Stomach (tissue), 4 donors: ENCODE results near the gene BECN2.

Experiments
- EP300 ChIP-seq: sonication (generic); formaldehyde crosslinking; IDR thresholded peaks from one replicate; pipeline ENCODE4 v1.6.1; 2017; ENCODE audit warnings: antibody characterized with exemption
- POLR2A ChIP-seq, 4 donors: fragments of 450-650 bp; IDR thresholded peaks; one replicate each; pipeline ENCODE4 v1.6.1; 2016; ENCODE audit warnings: antibody characterized with exemption in 4 of 4, control low read depth in 2 of 4, mild to moderate bottlenecking in 1 of 4, moderate library complexity in 1 of 4
- POLR2AphosphoS5 ChIP-seq, 3 donors: sonication (generic); formaldehyde crosslinking; IDR thresholded peaks; one replicate each; pipeline ENCODE4 v1.6.1; 2016; ENCODE audit warnings: antibody characterized with exemption in 3 of 3
- TF ChIP-seq, protein P1 (sequence below), 7 experiments: fragments of 450-650 bp in 4 of 7; fragments of 200-600 bp in 3 of 7; sonication (generic) in 3 of 7; IDR thresholded peaks; one replicate each; pipeline ENCODE4 v1.5.1; 2016 to 2019; ENCODE audit warnings: antibody characterized with exemption in 7 of 7, control low read depth in 2 of 7, mild to moderate bottlenecking in 1 of 7

DNA sequence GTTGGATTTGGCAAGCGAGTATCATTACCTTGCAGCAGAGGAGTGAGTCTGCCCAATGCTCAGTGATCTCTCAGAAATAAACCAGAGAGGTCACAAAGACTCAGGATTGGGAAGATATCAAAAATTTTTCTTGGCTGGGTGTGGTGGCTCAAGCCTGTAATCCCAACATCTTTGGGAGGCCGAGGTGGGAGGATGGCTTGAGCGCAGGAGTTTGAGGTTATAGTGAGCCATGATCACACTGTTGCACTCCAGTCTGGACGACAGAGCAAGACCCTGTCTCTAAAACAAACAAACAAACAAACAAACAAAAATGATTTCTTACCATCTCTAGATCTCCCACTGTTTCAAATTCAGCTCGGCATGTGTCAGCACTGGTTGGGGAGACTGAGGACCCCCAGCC, 13.3 kb upstream of the BECN2 start:
- TF ChIP-seq, protein P1, sequence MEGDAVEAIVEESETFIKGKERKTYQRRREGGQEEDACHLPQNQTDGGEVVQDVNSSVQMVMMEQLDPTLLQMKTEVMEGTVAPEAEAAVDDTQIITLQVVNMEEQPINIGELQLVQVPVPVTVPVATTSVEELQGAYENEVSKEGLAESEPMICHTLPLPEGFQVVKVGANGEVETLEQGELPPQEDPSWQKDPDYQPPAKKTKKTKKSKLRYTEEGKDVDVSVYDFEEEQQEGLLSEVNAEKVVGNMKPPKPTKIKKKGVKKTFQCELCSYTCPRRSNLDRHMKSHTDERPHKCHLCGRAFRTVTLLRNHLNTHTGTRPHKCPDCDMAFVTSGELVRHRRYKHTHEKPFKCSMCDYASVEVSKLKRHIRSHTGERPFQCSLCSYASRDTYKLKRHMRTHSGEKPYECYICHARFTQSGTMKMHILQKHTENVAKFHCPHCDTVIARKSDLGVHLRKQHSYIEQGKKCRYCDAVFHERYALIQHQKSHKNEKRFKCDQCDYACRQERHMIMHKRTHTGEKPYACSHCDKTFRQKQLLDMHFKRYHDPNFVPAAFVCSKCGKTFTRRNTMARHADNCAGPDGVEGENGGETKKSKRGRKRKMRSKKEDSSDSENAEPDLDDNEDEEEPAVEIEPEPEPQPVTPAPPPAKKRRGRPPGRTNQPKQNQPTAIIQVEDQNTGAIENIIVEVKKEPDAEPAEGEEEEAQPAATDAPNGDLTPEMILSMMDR (IDR thresholded peaks at IDR 0.05), result no peak
- TF ChIP-seq POLR2A (IDR thresholded peaks at IDR 0.05) (no peak), POLR2AphosphoS5 (IDR thresholded peaks at IDR 0.05) (no peak), EP300 (no peak)
